ENCODE results near the gene STK32B.

STK32B gene

DNA sequence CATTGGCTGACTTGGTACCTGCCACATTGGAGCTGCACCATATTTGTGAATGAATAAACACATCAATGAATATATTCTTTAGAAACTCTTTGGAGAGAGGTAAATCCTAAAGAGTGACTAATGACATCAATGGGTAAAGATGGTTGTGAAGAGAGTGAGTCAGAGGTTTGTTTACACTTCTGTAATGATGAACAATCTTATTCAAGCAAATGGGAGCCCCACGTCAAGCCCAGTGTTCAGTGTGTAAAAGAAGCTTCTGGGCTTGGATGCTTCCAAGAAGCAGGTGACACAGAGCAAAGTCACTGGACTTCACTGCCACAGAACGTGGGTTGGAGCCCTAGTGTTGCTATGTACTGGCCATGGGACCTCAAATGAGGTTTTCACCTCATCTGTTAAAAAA, 319.0 kb downstream of the STK32B start:
- DNase-seq: no peak

DNA sequence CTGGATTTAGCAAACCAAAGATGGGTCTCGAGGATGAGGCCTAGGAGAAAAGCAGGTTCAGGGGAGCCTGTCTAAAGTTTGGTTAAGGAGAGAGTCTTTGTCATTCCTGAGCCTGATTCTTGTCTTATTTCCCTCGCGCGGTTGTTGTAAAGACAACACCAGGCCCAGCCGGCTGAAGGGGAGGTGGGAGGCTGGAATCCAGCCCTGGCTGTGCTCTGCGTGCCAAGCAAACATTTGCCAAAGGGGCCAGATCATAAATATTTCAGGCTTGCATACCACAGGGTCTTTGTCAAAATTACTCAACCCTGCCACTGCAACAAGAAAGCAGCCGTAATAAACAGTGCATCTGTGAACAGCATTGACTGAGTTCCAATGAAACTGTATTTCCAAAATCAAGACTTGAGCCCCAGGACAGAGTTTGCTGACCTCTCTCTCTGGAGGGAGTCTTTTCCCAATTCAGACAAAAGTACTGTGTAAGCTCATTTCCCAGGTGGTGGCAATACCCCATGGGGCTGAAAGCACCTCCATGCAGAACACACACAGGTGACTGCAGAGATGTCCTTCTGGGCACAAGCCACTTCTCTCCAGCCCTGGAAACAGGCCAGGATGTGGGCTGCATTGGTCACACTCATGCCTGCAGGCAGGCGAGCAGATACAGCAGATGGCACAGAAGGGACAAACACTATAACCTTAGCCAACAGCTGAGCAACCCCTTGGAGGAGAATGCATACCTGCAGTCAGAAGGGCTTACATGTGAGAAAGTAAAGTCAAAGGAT, 320.3 kb downstream of the STK32B start:
- no peak for DNase-seq

DNA sequence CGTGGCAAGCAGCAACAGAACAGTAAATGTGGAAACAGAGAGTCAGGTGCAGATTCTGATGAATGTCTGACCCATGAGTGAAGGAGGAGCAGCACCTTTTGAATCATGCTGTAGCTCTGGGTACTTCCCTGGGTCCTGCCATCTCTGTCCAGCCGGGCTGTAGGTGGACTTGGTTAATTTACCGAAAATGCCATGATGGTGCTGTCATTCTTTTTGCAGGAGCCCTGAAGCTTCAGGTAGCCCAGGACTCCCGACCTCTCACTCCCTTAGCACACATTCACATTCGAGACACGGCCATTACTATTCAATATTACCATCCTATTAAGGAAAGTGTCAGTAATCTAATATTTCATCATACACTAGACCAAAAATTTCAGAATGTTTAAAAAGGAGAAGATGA, 320.9 kb downstream of the STK32B start:
- DNase-seq: no peak

DNA sequence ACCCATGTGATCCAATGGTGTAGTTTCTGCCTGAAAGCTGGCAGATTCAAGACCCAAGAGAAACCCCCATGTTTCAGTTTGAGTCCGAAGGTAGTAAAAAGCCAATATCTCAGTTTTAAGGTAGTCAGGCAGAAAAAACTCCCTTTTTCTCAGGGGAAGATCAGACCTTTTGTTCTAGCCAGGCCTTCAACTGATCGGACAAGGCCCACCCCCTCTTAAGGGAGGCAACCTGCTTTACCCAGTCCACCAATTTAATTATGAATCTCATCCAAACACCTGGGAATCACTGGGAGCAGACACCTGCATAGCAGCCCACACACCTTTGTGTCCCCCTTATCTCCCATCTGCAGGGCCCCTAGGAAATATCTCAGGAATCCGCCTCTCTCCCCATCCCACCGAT, 322.0 kb downstream of the STK32B start:
- DNase-seq: no peak

DNA sequence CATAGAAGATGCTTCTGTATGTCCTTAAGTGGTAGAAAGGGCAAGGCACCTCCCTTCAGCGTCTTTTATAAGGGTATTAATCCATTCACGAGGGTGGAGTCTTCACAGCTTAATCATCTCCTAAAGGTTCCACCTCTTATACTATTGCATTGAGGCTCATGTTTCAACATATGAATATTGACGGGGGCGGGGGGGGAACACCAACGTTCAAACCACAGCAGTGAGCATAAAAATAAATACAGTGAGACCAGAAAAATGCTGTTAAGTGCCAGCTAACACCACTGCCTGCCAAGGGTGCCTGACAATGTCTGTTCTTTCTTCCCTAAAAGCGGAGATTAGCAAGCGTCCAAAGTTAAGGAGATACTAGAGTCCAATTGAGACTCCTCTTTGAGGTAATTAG, 323.3 kb downstream of the STK32B start:
- DNase-seq: no peak

DNA sequence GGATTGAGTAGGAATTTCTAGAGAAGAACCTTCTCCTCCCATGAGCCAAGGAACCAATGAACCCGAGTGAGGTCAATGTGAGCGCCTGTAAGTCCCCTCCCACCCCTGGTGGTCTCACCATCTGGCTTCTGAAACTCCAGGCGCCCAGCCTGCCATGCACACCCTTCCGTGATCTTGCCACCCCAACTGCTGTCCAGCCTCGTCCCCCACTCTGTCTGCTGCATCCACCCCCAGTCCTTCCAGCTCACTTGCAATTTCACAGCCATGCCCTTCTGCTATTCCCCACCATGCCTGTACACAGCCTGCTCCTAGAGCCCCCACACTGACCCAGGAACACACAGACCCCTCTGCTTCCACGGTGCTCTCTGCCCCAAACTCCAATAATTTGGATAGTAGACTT, 323.7 kb downstream of the STK32B start:
- DNase-seq: no peak

DNA sequence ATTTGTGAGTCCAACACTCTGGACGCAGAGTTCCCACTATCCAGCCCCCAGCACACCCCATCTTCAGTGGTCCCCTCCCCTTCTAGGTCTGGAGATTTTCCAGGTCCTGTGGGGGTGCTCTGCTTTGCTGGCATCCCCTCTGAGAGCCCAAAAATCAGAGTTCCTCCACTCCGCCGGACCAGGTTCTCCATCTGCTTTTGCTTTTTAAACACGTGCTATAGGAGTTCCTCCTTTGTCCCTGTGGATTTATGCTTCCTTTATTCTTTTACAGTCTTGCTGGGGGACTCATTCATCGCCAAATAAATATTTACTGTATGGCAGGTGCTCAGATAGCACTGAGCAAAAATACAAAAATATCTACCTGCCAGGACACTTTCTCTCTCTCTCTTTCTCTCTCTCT, 324.7 kb downstream of the STK32B start:
- no peak for DNase-seq

DNA sequence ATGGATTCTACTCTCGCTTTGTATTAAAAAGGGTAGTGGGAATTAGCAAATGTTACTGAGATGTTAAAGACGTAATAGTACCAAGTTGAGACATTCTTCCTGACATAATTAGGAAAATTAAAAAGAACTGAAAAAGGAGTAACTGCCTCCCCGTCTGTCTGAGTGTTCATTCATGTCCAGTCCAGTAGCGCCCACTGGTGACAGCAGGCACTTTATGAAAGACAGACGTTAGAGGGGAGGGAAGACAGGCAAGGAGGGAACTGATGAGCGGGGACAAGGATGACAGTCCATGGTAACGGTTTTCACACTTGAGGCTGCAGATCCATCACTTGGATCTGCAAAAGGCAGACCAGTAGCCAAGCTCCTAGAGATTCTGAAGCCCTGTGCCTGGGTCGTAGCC, 326.7 kb downstream of the STK32B start:
- DNase-seq: no peak

DNA sequence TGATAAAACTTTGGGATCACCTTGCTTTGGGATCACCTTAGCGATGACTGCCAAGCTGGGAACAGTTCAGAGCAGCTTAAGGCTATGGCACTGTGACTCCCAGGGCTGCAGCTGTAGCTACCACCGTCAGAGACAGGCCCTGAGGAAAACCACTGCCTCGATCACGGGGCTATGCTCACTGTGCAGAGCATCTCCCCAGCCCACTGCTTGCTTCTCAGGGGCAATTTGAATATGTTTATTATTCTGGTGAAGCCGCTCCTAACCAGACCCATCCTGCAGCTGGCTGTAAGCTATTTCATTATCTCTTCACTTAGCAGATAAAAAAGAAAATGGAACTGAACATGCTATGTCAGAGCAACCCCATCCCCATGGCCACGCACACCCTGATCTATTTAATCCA, 328.6 kb downstream of the STK32B start:
- DNase-seq: no peak

DNA sequence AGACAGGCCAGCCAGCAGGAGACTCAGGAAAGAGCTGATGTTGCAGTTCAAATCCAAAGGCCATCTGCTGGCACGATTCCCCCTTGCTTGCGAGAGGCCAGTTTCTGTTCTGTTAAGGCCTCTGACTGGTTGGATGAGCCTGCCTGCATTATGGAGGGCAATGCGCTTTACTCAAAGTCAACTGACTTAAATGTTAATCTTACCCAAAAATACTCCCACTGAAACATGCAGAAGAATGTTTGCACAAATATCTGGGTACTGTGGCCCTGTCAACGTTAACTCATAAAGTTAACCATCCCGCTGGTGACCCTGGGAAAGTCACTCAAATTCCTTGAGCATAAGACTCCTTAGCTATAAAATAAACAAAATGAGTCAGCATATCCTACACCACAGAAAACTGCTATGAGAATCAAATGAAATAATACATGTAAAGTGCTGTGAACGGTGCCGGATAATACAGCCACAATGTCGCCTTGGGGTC, 330.7 kb downstream of the STK32B start:
- DNase-seq: no peak

DNA sequence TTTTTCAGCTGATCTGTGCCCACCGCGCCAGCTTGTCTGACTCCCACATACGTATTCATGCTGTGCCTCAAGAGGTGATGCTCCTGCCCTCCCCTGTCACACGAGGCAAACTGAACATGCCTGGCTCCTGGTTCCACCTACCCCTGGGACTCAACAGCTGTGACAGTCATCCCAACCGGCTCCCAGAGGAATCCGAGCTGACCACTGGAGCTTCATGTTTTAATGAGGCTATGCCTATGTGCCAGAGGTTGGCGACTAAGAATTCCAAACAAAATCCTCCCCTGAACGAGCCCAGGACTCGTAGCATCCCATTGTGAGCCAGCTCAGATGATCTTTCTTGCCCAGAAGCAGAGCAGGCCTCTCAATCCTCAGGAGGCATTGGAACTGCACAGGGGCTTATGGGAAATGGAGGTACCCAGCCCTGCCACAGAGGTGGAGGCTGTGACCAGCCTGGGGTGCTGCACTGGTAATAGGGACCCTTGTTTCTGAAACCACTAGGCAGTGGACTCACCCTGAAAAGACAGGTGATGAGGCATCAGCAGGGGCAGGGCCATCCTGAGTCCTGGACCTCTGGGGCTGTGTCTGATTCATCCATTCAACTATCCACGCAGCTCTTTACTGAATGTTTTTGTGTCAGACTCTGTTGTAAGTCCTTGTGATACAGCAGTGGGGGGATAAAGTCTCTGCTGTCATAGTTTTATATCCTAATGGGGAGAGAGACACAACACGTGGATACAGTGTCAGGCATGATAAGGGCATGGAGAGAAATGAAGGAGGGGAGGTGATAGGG, 332.1 kb downstream of the STK32B start:
- no peak for DNase-seq

DNA sequence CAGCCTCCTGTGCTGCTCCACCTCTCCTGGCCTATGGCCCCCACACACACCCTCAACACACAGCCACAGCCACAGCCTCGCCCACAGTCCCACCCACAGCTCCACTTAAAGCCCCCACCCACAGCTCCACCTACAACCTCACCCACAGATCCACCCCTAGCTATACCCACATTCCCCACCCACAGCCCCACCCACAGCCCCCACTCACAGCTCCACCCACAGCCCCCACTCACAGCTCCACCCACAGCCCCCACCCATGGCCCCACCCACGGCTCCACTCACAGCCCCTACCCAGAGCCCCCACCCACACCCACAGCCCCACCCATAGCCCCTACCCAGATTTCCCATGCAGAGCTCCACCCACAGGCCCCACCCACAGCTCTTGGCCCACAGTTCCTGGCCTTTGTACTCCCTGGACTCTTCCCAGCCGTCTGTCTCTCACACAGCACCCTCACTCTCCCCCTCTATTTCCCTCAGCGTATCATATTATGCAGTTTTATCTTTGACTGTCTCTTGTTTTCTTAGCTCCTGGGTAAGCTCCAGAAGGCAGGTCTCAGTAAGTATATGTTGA, 334.5 kb downstream of the STK32B start:
- no peak for DNase-seq

DNA sequence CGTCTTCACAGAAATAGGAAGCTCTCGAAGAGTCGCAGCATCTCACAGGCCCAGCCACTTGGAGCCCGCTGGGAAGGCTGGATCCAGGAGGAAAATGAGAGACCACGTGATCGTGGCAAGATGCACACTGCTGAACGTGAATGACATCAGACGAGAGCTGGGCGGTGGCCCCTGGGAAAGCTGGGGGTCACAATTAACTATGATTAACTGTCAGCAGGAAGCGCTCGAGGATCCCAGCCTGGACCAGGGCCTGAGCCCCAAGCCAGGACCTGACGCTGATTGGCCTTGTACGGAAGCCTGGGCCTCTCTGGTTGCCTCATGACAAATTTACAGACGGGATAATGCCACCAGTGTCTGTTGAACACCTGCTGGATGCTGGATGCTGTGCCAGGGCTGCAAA, 335.6 kb downstream of the STK32B start:
- no peak for DNase-seq

DNA sequence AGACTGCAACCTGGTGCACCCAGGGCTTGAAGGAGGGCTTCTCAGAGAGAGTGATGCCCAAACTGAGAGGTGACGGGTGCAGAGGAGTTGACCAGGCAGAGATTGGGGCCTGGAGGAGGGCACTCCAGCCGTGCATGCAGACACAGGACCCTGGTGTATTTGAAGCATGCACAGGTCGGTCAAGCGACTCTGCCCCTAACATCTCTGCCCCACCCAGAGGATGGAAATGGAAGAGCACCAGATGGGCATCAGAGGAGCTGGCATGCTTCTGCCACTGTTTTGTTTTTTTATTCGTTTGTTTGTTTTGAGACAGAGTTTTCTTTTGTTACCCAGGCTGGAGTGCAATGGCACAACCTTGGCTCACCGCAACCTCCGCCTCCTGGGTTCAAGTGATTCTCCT, 336.2 kb downstream of the STK32B start:
- DNase-seq: no peak

DNA sequence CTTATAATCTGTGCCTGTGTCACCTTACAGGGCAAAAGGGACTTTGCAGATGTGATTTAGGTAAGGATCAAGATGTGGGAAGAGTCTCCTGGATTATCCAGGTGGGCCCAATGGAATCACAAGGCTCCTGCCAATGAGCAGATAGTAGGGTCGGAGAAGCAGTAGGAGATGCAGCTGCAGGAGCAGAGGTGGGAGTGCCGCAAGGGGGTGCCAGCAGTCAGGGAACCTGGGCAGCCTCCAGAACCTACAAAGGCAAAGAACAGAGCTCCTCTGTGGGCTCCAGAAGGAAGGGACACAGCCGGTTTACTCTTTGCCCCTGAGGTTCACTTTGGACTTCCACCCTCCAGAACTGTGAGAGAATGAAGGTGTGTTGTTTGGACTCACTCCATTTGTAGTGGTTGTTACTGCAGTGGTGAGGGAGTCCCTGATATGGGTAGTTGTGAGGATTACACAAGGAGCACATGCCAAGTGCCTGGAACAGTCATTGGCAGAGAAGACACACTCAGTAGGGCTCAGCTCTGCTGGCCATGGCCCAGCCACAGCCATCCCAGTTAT, 338.6 kb downstream of the STK32B start:
- no peak for DNase-seq

DNA sequence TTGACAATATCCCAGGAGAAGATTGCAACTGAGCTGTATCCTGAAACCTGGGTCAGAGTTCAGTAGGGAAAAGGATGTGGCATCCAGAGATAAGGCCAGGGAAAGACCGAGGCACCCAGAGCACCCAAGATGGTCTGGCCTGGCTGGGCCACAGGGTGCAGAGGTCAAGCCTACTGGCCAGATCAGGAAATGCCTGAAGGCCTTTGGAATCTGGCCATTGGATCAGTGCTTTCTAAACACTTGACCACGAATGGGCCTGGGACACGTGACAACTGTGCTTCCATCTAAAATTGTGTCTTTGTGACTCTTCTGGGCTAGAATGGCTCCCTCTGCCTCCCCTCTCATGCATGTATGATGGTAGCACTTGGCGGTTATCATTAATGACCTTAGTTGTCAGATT, 340.2 kb downstream of the STK32B start:
- DNase-seq: no peak

DNA sequence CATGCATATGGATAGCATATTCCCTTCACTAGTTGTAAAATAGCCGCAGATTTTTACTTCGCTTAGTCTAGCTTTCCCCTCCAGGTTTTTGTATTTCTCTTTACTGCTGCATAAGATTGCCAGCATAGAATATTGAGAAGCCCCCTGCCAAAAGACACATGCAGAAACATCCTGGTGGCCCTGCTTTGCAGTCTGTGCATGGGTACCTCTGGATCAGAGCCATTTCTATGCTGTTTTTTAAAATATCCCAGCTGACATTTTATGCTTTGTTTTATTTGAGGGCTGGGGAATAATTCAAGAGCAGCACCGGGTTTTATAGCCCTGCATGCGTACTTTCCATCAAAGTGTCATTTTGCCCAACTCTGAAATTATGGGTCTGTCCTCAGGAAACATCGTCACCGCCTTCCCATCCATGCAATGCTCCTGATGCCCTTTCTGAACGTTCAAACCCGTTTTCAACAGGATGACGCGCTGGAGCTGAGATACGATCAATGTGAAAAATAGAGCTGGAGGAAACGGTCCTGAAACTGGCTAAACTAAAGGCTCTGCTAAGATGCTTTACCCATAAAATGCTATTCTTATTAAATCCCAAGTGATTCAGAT, 342.7 kb downstream of the STK32B start:
- no peak for DNase-seq

DNA sequence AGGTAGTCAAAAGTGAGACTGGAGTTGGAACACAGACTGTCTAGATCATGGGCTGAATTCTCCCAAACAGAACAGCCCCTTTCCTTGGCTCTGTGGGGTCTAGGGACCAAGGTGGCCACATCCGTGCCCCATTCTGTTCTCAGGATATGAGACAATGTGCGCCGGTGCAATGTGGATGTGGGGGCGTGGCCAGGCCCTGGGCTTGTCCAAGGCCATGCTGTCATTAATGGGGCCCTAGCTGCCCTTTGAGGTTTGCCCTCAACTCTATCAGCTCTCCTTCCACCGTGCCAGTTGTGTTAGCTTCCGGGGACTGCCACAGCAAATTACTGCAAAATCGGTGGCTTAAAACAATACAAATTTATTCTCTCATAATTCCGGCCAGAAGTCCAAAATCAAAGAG, 344.5 kb downstream of the STK32B start:
- no peak for DNase-seq

DNA sequence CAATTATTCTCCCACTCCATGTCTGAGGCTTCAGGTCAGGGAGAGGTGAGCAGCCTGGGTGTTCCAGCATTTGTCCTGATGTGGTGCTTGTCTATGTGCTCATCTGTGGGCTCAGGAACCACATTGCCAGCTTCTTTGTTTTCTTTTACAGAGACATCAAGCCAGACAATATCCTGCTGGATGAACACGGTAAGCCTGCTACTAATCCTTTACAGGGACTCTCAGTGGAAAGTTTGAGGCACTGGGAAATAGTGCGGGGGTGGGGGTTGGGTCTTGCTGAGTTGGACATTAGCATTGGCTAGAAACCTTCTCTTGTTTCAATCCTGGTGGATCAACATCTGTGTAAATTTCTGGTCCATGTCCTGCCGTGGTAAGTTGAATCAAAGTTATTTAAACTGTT, 346.8 kb downstream of the STK32B start:
- no peak for DNase-seq

DNA sequence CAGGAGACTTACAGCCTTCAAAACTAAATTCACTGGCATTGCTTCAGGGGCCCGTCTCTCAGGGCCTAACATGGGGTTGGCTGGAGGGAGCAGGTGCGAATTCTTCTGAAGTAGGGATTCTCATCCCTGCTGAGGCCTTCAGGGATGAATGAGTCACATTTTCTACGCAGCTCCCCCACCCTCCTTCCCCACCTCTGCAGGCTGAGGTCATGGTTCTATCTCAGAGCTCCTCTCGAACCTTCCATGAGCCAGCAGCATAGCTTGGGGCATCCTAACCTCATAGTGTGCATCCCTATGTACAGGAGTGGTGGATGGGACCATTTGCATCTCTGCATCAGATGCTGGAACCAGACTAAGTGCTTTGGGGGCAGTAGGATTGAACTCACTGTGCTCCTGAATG, 347.8 kb downstream of the STK32B start:
- no peak for DNase-seq

DNA sequence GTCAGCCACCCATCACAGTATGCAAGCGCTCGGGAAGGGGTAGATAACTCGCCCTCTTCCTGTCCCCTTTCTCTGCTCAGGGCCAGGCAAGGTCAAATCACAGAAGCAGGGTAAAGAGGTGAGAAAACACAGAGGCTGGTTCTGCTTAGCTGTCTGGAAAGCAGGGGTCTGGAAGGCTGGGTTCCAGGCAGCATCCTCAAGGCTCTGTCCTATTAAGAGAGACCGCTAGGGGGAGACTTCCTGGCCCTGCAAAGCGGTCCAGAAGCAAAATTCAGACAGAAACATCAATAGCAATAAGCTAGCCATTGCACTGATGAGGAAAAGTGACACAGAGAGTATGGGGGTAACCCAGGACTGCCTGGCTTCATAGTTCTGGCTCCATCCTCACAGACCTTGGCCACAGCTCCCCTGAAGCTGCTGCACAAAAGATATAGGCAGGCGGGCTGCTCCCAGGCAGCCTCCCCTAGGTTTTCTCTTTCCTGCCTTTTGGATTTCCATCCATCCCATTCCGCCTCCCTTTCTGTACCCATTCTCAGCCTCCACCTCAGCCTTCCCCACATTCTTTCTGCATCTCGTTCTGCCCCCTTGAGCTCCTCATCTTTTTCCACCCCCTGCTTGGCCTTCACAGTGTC, 348.6 kb downstream of the STK32B start:
- no peak for DNase-seq

DNA sequence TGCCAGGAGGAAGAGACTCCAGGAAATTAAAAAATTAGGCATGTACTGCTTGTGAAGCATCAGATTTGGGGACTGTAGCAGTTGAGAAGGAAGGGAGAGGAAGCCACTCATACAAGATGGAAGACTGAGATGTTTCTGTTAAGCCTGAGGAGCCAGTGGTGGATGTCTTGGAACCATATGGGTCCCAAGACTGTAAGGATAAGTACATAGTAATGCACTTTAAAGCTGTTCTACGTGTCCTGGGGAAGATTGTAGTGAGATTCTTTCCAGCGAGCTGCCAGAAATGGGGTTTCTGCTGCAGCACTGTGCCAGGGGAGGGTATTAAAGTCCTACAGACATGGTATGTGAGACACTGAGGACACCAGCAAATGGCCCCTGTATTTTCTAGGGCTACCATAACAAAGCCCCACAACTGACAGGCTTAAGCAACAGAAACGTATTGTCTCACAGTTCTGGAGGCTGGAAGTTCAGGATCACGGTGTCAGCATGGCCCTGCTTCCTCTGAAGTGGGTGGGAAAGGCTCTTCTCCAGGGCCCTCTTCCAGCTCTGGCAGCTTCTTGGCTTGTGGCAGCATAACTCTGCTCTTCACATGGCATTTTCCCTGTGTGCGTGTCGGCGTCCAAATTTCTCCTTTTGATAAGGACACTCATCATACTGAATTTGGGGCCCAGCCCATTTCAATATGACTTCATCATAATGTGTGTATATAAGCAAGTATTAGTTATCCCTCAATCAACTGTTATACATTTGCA, 352.6 kb downstream of the STK32B start:
- no peak for DNase-seq

Measured in stimulated activated naive CD4-positive, alpha-beta T cell treated with Interleukin-2 at 50 U/mL for 16 hours (primary cell).